HL-60 (cell line): Measurements from ENCODE around the gene NBEAL2.

Source experiments
- DNase-seq, 2 experiments: peaks; one replicate each; pipeline ENCODE4 v3.0.0-alpha.2; 2010 to 2020; ENCODE audit warnings: low read depth in 1 of 2, low spot score in 1 of 2
- H3K27ac ChIP-seq: fragments of 250-450 bp; sonication (Bioruptor Pico); replicated peaks from 2 replicates; pipeline ENCODE4 v1.5.1; 2020; ENCODE audit warnings: mild to moderate bottlenecking, moderate library complexity
- H3K27me3 ChIP-seq: fragments of 250-450 bp; sonication (Bioruptor Pico); 2 replicates; pipeline ENCODE4 v1.5.1; 2021; ENCODE audit warnings: mild to moderate bottlenecking, moderate library complexity; ENCODE audit not compliant: insufficient read depth, poor library complexity, severe bottlenecking
- H3K4me3 ChIP-seq: replicated peaks from 2 replicates; pipeline ENCODE4 v1.5.1; 2011; ENCODE audit warnings: mild to moderate bottlenecking, control low read depth, low read length; ENCODE audit not compliant: insufficient read depth
- CTCF ChIP-seq: IDR thresholded peaks from one replicate; pipeline ENCODE4 v1.5.1; 2011; ENCODE audit warnings: low read length, control low read depth, inconsistent platforms; ENCODE audit not compliant: insufficient read depth
- GABPA ChIP-seq: IDR thresholded peaks from 2 replicates; pipeline ENCODE4 v1.6.1; 2012; ENCODE audit warnings: low read depth
- POLR2AphosphoS5 ChIP-seq: IDR thresholded peaks from 2 replicates; pipeline ENCODE4 v1.6.1; 2012; ENCODE audit warnings: low read depth
- REST ChIP-seq: IDR thresholded peaks from 2 replicates; pipeline ENCODE4 v1.6.1; 2012; ENCODE audit warnings: low read depth; ENCODE audit not compliant: insufficient replicate concordance
- SPI1 ChIP-seq: IDR thresholded peaks from 2 replicates; pipeline ENCODE4 v1.6.1; 2012; ENCODE audit warnings: low read depth, mild to moderate bottlenecking, borderline replicate concordance

The NBEAL2 gene

GRCh38 chr3:46943237-46944187 is 36.0 kb upstream of the NBEAL2 start:
- Histone ChIP-seq H3K4me3 (no peak overlapping the region), H3K27ac (no peak overlapping the region), H3K27me3 (no peaks in the 10 kb centered on the region)
- DNase-seq = no peak
- no peak for TF ChIP-seq POLR2AphosphoS5
- no peak for TF ChIP-seq SPI1
- no peak for TF ChIP-seq REST
- TF ChIP-seq CTCF = no peak
- TF ChIP-seq GABPA = no peak

DNA sequence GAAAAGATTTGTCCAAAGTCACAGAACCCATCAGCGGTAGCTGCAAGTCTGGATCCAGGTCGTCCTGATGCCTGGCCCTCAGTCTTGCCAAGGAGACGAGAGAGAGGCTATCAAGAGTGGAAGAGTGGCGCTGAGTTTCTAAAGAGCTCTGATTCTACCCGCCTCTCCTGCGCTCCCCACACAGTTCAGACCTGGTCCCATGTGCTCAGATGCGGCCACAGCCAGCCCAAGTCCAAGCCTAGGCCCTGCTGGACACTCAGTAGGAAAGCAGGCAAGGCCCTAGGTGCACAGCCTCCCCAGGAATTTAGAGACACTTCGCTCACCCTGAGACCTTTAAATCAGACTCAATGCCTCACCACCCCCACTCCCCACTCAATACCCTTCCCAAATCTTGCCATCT is 35.3 kb upstream of the NBEAL2 start:
- Histone ChIP-seq H3K4me3 (no peak overlapping the region), H3K27me3 (no peaks in the 10 kb centered on the region), H3K27ac (no peak overlapping the region)
- TF ChIP-seq REST (no peak), CTCF (no peak), SPI1 (no peak), GABPA (no peak), POLR2AphosphoS5 (no peak)
- no peak for DNase-seq

- H3K27ac ChIP-seq = no peak overlapping the region
- DNase-seq = no peak
- H3K4me3 ChIP-seq = no peak overlapping the region
- H3K27me3 ChIP-seq = no peaks in the 10 kb centered on the region
- TF ChIP-seq REST = no peak
- TF ChIP-seq POLR2AphosphoS5 = no peak
- TF ChIP-seq CTCF = no peak
- no peak for TF ChIP-seq GABPA
- no peak for TF ChIP-seq SPI1
These were observed 33.0 kb upstream of the NBEAL2 start for GRCh38 chr3:46946416-46946815.
